Progenitor cell of endocrine pancreas (in vitro differentiated cells): ENCODE measurements around the gene MYADML2. TPM values are rescaled to one million over a fixed set of nuclear protein-coding genes. Genes with fewer than 3 reads are reported as not detected.

Experiments used
- DNase-seq: peaks from one replicate; pipeline ENCODE4 v3.0.0; 2021; ENCODE audit warnings: low spot score; ENCODE audit not compliant: unreplicated experiment
- H3K27ac Mint-ChIP-seq: 2 replicates; pipeline ENCODE4 v1.8.0; 2021; ENCODE audit warnings: mild to moderate bottlenecking, moderate library complexity, mixed read lengths
- H3K27me3 Mint-ChIP-seq: 2 replicates; pipeline ENCODE4 v1.8.0; 2021; ENCODE audit warnings: mixed read lengths
- H3K36me3 Mint-ChIP-seq: 2 replicates; pipeline ENCODE4 v1.8.0; 2022; ENCODE audit warnings: mixed read lengths; ENCODE audit not compliant: insufficient read depth
- H3K4me1 Mint-ChIP-seq: 2 replicates; pipeline ENCODE4 v1.8.0; 2021; ENCODE audit warnings: low read depth, mixed read lengths
- H3K4me3 Mint-ChIP-seq: 2 replicates; pipeline ENCODE4 v1.8.0; 2021; ENCODE audit warnings: low read depth, mild to moderate bottlenecking, moderate library complexity, mixed read lengths
- H3K9me3 Mint-ChIP-seq: 2 replicates; pipeline ENCODE4 v1.8.0; 2021; ENCODE audit warnings: low read depth, mixed read lengths
- total RNA-seq: library from RNA; stranded (reverse); gene quantifications from 2 replicates; pipeline ENCODE4 v1.2.1, GENCODE V29; 2021
- TF ChIP-seq, protein P1 (sequence below): fragments of 200-600 bp; sonication (generic); IDR thresholded peaks from one replicate; pipeline ENCODE4 v1.5.0; 2021; ENCODE audit warnings: antibody characterized with exemption, mild to moderate bottlenecking; ENCODE audit not compliant: unreplicated experiment

The MYADML2 gene
- total RNA-seq, 1 donor from 2014 or later, result not detected

DNA sequence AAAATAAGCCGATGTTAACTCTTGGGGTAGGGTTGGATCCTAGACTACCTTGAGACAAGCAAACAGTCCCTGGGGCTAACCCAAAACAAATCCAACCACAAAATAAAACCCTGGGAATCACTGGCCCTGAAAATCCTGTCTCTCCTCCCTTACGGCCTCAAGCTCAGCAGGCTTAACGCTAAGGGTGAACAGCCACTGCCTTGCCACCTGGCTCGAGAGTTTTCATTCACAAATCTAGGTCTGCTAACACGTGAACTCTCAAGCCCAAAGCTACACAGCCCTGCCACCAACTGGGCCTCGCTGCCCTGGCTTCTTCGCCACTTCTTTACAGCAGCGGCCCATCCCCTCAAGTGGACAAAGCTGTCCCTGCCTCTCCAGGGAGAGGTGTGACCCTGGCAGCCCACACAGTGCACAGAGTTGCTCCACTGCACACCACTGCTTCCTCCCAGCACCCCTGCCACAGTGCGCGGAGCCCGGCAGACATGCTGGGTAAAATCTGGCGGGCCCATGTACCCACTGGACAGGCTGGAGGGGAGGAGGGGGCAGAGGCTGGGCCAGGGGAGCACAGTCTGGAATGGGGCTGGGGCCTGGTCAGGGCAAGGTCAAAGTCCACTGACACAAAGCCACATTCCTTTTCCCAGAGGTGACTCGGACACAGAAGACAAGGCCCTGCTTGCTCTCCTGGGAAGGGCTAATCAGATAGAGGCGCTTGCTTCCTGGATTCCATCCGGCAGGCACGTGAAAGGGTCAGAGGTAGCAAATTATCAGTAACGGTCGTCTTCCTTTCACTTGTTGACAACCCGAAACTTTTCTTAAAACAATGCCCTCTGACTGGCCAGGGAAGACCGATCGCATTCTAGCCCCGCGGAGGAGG lies 36.8 kb downstream of the MYADML2 start:
- Mint-ChIP-seq H3K27me3 (no peaks in the 10 kb centered on the region), H3K27ac (peak overlapping the region; percentile 97), H3K9me3 (no peaks in the 10 kb centered on the region), H3K4me3 (peak overlapping the region; percentile 92), H3K36me3 (peaks cover 10% of the 10 kb centered on the region), H3K4me1 (peaks cover 10% of the 10 kb centered on the region)
- TF ChIP-seq, protein P1, sequence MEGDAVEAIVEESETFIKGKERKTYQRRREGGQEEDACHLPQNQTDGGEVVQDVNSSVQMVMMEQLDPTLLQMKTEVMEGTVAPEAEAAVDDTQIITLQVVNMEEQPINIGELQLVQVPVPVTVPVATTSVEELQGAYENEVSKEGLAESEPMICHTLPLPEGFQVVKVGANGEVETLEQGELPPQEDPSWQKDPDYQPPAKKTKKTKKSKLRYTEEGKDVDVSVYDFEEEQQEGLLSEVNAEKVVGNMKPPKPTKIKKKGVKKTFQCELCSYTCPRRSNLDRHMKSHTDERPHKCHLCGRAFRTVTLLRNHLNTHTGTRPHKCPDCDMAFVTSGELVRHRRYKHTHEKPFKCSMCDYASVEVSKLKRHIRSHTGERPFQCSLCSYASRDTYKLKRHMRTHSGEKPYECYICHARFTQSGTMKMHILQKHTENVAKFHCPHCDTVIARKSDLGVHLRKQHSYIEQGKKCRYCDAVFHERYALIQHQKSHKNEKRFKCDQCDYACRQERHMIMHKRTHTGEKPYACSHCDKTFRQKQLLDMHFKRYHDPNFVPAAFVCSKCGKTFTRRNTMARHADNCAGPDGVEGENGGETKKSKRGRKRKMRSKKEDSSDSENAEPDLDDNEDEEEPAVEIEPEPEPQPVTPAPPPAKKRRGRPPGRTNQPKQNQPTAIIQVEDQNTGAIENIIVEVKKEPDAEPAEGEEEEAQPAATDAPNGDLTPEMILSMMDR, result no peak
- DNase-seq, result peak; percentile 45

DNA sequence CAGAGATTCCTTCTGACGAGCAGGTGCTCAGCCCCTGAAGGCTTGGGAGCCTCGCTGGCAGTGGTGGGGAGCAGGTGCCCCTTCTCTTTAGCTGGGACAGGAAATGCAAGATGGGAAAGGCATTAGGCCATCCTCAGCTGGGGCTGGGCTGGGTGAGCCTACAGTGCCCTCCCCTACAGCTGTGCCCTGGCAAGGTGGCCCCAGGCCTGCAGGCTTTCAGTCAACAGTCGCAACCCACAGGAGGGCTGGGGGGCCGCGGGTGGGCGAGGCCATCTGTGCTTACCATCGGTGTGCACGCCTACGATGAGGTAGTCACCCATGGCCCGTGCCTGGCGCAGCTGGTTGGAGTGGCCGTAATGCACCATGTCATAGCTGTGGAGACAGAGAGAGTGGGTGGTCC lies 37.8 kb downstream of the MYADML2 start:
- Mint-ChIP-seq H3K27me3 (no peaks in the 10 kb centered on the region), H3K36me3 (peaks cover 9% of the 10 kb centered on the region), H3K27ac (peak overlapping the region; percentile 45), H3K4me1 (peaks cover 10% of the 10 kb centered on the region), H3K4me3 (peak overlapping the region; percentile 92), H3K9me3 (no peaks in the 10 kb centered on the region)
- TF ChIP-seq, protein P1, result no peak
- DNase-seq, result no peak

DNA sequence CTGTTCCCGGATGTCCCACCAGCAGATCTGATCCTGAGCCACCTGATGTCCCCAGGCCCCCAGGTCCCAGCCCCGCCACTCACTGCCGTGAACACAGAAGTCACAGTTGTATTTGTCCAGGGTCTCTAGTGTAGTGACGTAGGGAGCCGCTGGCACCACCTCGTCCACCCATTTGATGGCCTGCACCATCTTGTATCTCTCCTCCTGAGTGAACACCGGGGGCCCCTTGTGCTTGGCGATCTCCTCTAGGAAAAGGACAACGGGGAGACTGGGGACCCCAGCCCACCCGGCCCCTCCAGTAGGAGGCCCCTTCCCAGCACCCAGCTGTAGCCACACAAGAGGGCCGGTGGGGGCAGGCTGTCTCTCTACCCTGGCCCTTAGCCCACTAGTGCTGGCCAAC lies 38.2 kb downstream of the MYADML2 start:
- H3K36me3 Mint-ChIP-seq, result peaks cover 10% of the 10 kb centered on the region
- no peaks in the 10 kb centered on the region for H3K9me3 Mint-ChIP-seq
- TF ChIP-seq, protein P1, result no peak
- no peak for DNase-seq
- H3K4me1 Mint-ChIP-seq, result peaks cover 10% of the 10 kb centered on the region
- no peak overlapping the region for H3K27ac Mint-ChIP-seq
- no peak overlapping the region for H3K4me3 Mint-ChIP-seq
- no peaks in the 10 kb centered on the region for H3K27me3 Mint-ChIP-seq

DNA sequence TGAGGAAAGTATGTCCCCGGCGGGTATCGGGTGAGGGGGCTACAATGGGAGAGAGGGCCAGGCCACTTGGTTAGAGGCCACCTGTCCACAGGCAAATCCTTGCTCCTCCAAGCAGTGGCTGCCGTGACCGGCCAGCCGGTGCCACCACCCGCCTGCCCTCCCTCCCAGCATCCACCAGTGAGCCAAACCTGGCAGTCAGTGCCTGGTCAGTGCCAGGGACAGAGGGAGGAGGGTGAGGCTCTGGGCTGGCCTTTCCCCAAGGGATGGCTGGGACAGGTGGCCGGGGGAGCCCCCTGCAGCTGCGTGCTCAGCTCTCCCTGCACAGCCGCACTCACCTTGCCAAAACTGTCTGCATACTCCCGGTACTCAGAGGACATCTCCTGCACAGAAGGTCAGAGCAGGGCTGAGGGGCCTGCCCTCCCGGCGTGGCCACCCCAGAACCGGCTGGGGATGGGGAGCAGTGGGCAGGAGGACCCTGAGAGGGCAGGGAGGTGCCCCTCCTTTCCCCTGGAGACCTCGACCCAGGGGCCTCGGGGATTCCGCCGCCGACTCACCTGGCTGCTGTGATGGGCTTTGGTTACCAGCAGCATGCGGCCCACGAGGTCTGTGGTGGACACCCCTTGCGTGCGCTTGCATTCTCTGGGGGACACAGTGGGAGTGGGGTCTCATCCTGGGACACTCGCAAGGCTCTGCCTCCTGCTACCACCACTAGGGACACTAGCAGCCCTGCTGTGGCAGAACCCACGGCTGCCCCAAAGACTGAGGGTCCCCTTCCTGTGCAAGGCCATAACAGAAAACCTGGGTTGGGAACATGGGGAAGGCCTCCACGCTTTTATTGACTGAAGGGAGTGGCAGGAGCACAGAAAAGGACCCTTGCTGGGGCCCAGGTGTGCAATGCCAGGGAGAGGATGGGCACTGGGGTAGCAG lies 39.6 kb downstream of the MYADML2 start:
- no peak for DNase-seq
- no peaks in the 10 kb centered on the region for H3K9me3 Mint-ChIP-seq
- H3K27me3 Mint-ChIP-seq, result no peaks in the 10 kb centered on the region
- peaks cover 10% of the 10 kb centered on the region for H3K4me1 Mint-ChIP-seq
- peaks cover 2% of the 10 kb centered on the region for H3K36me3 Mint-ChIP-seq
- H3K27ac Mint-ChIP-seq, result no peak overlapping the region
- TF ChIP-seq, protein P1, result no peak
- no peak overlapping the region for H3K4me3 Mint-ChIP-seq

DNA sequence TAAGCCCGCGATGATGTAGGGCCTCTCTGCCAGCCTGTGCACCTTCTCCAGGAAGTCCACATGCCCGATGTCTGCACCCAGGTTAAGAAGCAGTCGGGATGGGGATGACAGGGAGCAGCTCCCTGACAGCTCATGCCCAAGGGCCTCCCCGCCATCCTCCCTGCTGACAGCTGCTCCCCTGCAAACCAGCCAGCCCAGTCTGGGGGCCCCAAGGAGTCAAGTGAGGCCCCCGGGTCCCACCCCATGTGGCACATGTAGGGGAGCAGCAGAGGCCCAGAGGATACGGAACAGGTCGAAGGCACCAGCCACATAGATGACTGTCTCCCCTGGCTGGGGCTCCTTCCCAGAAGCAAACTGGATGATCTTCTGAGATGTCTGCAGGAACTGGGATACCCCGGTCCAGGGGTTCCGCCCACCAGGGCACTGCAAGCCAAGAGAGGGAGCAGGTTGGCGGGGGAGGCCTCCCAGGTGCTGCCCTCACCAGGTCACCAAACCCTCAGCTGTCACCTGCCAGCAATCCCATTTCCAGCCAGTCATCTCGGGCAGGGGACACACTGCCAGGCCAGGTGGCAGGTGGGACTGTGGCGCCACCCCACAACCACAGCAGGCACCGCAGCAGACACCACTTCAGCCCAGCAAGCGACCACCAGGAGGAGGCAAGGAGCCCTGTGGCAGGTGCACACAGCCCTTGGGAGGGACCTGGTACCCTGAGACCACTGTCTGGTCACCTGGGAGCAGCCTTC lies 40.4 kb downstream of the MYADML2 start:
- no peaks in the 10 kb centered on the region for H3K27me3 Mint-ChIP-seq
- no peak overlapping the region for H3K4me3 Mint-ChIP-seq
- H3K9me3 Mint-ChIP-seq, result no peaks in the 10 kb centered on the region
- TF ChIP-seq, protein P1, result no peak
- H3K36me3 Mint-ChIP-seq, result peaks cover 2% of the 10 kb centered on the region
- no peak overlapping the region for H3K27ac Mint-ChIP-seq
- DNase-seq, result no peak
- peaks cover 10% of the 10 kb centered on the region for H3K4me1 Mint-ChIP-seq
